GM18505 (cell line): ENCODE measurements around the gene CDC42BPB.

Experiments
- ATAC-seq: cut with Tn5 transposase; IDR thresholded peaks from one replicate; pipeline ENCODE4 v1.9.1; 2021; ENCODE audit not compliant: unreplicated experiment
- POLR2A ChIP-seq: IDR thresholded peaks from 4 replicates; pipeline ENCODE4 v1.6.1; 2011; ENCODE audit warnings: borderline replicate concordance; ENCODE audit not compliant: insufficient read depth, insufficient read length; ENCODE audit errors: extremely low read depth

CDC42BPB gene

DNA sequence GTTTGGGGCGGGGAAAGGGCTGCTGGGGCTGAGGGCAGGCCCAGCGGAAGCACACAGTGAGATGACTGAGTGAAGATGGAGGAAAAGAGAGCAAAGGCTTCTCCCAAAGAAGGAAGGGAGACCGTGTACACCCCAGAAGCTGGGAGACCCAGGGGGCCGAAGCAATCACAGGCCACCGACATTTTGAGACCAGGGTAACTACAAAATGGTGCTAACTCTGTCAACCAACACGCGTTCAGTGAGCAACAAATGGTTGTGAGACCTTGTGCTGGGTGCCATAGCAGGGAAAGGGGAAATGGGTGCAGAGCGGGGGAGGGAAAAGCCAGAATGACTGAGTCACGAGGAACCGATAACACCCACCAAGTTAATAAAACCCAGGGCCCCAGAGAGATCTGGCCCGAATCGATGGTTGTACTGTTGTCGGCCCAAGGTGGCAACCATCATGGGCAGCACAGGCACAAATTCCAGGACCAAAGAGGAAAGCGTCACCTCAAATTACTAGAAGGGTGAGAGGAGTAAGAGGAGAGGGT, 50.3 kb downstream of the CDC42BPB start:
- ATAC-seq: no peak
- TF ChIP-seq POLR2A: no peak

DNA sequence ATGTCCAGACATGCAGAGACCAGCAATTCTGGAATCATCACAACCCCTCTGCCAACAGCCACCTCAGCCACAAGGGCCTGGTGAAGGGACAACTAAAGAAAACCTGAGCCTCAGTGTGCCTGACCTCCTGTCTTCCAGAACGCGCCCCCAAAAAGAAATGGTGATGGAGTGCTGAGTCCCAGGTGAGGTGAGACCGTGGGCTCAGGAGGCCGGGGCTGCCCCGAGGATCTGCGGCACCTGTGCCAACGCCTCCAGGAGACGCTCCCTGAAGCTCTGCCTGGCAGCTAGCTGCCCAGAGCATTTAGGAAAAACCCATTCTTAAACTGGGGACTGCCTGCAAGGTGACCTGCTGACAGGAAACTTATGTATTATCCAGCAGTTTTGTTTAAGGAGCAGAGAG, 51.2 kb downstream of the CDC42BPB start:
- TF ChIP-seq POLR2A: no peak
- ATAC-seq: no peak

DNA sequence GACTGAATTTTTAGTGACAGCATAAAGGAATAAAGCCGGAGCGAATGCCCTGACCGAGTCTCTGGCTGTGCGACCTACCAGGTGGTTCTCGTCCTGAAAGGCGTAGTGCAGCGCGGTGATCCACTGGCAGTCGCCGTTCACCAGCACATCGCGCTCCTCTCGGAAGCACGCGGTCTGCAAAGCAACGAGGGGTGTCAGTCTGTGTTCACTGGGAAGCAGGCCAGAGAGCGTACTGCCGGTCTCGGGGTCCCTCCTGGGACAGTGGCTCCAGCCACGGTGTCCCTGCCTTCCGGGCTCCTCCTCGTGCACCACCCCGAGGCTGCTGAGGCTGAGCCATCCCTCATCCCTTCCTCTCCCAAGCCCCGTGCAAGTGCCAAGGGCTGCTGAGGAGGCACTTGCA, 53.5 kb downstream of the CDC42BPB start:
- no peak for TF ChIP-seq POLR2A
- ATAC-seq: no peak

DNA sequence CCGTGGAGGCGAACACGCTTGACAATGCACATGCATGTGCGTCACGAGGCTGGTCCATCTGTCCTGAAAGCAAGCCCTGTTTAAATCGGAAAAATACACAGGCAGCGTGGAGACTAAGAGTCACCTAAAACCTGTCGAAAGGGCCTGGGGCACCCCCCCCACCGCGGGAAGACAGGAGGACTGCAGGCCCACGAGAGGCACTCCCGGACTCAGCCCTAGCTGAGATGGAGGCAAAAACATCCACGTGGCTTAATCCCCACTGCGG, 54.1 kb downstream of the CDC42BPB start:
- no peak for ATAC-seq
- TF ChIP-seq POLR2A: no peak

DNA sequence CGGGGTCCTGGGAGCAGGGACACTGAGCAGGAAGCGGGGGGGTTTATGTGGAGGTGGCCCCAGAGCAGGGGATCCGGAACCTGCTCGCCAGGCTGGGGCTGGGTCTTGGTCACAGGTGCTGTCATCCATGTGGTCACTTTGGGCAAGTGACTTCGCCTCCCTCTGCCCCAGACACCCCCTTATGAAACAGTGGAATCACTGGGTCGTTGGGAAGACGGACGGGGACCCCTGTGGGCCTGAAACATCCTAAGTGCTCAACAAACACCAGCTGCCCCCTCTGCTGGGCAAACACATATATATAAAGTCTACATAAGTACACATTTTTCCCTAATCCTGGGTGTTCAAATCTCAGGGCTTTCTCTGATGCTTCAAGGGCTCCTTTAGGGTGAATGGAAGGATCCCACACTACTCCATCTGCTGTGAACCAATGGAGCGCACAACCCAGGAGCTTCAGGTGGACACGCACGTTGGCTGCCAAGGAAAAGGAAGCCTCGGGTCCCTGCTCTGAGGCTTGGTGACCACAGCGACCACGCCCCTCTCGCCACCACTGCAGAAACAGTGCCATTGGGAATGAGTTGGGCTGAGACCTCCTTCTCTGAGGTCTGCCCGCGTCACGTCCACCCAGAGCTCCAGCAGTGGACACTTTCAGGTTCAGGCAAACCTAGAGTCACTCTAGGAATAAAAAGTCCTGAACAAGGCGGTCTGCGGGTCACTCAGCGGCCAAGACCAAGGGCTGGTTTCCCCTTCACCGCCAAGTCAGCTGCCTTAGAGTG, 54.6 kb downstream of the CDC42BPB start:
- ATAC-seq: no peak

DNA sequence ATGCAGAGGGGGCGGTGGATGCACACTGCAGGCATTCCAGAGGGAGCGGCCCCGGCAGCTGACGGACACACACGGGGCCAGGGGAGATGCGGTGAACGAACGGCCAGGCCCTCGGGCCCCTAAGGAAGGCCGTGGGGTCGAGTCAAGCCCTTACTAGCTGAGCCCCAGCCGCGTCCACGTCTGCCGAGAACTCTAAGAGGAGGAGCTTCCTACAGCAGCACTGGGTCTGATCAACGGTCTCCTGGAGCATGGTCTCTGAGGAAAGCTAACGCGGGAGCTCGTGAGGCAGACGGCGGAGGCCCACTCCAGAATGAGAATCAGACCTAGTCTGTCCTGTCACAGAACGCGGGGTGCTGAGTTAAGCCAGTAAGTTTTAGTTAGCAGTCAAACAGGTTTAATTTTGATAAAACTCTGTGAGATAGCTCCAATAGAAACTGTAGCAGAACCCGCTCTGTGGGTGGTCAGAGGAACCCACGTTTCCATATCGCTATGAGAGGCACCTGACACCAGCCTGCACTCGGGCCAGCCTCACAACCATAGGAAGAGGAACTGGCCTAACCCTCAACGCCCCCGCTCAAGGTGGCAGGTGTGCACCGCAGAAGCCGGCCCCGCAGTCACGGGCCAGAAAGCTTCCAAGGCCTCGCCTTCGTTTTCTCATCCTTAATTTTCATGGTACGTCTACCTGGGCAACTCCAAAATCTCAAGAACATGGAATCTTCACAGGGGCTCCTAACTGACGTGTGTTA, 55.5 kb downstream of the CDC42BPB start:
- TF ChIP-seq POLR2A: no peak
- no peak for ATAC-seq

More for the DNA sequence above, 54.6 kb downstream of the CDC42BPB start:
- TF ChIP-seq POLR2A: no peak

DNA sequence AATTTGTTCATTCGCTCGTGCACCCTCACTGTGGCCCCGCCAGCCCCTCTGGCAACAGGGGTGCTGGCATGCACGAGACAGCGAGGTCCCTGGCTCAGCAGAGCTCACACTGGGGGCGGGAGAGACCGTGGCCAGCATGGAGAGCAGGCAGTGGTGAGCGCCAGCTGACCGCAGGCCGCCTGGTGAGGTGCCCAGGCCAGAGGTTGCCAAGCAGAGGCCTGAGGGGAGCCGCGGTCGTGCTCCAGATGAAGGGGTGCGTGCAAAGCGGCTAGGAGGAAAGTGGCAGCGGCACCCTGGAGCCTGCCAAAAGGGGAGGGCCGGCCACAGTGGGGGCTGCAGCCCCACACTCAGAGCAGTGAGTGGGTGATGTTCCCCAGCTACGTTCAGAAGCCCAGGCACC, 56.1 kb downstream of the CDC42BPB start:
- TF ChIP-seq POLR2A: no peak
- ATAC-seq: no peak

DNA sequence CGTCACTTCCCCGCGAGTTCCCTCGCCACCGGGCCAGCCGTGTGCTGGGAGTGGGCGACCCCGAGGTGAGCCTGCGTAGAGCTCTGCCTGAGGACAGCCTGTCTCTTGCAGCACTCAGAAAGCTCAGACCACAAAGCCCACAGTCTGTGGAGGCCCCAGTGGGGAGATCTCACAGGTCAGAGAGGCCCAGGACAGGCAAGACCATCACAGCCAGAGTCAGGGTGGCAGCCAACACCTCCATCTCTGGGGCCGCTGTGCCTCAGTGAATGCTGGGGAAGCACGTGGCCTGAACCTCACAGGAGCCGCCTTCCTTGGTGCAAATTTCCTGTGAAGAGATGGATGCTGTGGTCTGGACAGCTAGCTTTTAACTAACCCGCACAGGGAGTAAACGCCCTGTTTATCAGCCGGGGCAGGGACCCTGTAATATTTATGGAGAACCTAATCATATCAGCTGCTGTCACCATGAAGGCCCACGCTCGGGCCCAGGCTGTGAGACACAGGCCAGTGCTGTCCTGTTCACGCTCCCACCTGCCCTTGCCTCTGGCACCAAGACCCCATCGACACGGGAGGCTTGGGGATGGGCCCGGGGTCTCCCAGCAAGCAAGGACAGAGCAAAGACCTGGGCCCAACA, 56.9 kb downstream of the CDC42BPB start:
- no peak for TF ChIP-seq POLR2A
- no peak for ATAC-seq

DNA sequence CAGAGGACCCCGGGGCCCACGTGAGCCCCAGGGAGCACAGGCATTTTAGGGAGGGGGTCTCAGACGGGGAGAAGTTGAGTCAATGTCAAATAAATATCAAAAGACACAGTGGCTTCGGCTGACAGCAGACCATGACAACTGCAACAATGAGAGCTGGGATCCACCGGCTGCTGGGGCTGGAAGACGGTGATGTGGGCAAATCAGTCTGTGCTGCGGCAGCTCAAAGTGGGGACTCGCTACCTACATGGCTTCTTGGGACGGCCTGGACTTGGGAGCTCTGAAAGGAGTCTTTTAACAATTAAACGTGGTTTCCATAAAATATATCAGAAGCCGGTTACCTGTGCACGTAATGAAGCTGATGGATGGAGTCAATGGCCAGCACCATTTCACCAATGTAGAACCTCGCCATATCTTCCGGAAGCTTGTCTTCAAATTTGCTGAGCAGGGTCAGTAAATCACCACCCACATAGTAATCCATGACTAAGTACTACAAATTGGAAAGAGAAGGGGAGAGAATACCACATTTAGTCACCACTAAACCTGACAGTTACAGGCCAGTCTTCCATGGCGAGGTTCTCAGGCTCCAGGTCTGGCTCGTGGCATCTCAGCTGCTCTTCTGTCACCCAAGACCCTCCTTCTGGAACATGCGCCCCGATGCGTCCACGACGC, 58.0 kb downstream of the CDC42BPB start:
- TF ChIP-seq POLR2A: no peak
- no peak for ATAC-seq

DNA sequence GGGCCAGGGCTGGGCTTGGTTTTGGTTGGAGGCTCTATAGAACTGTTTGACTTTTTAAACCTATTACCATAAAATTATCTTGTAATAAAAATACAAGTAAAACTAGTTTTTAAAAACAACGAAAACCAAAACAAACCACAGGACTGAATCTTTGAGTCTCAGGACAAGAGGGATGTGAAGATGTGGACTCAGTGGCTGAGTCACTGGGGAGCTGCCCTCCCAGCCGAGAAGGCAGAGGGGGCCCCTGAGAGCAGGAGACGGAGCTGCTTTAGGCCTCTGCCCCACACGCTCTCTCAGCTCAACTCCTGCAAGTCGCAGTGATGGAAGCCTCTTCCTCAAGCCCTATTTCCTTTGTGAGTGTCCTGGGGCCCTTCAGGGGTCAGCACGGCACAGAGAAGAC, 59.0 kb downstream of the CDC42BPB start:
- no peak for TF ChIP-seq POLR2A
- ATAC-seq: no peak

DNA sequence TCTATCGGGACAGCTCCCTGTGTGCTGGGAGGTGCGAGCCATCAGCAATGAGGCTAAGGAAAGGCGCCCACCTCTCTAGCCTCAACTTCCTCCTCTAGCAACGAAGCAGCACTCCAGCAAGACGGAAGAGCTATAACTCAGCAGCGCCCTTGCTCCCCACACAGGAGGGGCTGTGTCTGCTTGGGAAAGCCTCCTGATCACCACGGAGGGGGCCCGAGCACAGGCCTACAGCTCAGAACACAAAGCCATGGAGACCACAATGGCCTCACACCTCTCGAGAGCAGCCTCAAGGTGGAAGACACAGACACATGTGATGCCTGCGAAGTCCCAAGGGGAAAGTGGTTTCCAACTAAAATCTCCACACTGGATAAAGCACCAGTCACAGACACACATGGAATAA, 60.4 kb downstream of the CDC42BPB start:
- TF ChIP-seq POLR2A: no peak
- no peak for ATAC-seq

DNA sequence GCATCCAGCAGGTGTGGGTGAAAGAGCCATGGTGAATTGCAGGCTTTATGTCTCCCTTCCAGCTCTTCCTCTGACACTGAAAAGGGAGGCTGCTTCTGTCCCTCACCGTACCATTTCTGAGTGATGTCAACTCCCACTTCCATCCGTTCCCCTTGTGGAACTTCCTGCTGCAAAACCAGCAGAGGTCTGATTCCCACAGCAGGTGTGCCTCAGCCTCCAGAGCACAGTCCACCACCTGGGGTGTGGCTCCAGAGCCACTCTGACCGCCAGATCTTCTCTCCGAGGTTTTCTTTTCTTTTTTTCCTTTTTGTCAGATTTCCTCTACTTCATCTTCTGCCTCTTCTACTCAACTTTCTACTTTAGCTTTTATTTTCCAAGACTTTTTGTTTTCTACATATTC, 62.7 kb downstream of the CDC42BPB start:
- ATAC-seq: no peak

DNA sequence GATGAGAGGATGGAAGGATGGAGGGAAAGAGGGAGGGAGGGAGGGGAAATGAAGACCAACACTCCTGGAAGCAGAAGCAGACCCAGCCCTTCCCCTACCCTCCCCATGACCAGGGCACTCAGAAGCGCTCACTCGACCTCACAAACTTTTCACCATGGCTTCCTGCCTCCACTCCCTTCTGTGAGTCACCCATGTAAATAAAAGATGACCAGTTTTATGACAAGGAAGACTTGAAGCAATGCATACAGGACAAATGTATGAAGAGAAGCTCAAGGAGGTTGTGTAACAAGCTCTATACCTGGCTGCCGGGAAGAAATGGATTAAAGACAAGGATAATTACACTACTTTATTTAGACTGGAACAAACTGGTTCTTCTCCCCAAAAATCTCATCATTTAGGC, 63.8 kb downstream of the CDC42BPB start:
- ATAC-seq: no peak

More for the DNA sequence above, 62.7 kb downstream of the CDC42BPB start:
- TF ChIP-seq POLR2A: no peak

DNA sequence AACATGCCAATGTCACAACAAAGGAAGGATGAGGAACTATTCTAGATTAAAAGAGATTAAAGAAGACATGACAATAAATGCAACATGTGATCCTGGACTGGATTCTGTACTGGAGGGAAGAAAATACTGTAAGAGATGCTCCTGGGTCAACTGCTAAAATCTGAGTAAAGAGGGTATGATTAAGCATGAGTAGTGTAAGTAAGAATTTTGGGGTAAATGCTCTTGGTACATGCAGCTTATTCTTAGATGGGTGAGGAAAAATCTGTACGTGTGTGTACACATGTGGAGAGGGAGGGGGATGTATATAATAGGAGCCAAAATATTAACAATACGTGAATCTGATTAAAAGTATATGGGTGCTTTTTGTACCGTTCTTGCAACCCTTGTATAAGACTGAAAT, 66.0 kb downstream of the CDC42BPB start:
- ATAC-seq: no peak
- TF ChIP-seq POLR2A: no peak

More for the DNA sequence above, 63.8 kb downstream of the CDC42BPB start:
- TF ChIP-seq POLR2A: no peak

DNA sequence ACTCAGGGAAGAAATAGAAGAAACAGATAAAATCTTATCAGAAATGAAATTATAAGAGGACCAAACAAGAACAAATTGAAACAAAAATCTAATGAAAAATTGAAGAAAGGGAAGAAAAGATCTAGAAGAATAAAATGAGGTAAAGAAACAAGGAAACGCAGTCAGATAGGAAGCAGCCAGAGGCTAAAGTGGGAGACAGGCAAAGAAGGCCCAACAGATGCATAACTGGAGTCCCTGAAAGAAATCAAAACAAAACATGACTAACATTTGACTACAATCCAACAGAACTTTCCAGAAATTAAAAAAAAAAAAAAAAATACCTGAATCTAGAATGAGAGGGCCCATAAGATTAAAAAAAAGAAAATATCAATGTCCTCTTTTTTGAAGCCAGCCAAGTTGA, 69.3 kb downstream of the CDC42BPB start:
- no peak for TF ChIP-seq POLR2A
- no peak for ATAC-seq
